GM23248 (cell line): ENCODE results near the gene NLGN4Y. TPM values are rescaled to one million over a fixed set of nuclear protein-coding genes. Genes with fewer than 3 reads are reported as not detected.

ENCODE experiments used
- DNase-seq: peaks from one replicate; pipeline ENCODE4 v3.0.0-alpha.2; 2015
- H2AFZ ChIP-seq: fragments of 200-600 bp; sonication (generic); 2 replicates; pipeline ENCODE4 v1.6.1; 2016; ENCODE audit warnings: antibody characterized with exemption
- H3F3A ChIP-seq: fragments of 200-600 bp; sonication (generic); 2 replicates; pipeline ENCODE4 v1.6.1; 2016; ENCODE audit warnings: mild to moderate bottlenecking, antibody characterized with exemption, mixed run types; ENCODE audit not compliant: insufficient read depth
- H3K27ac ChIP-seq: fragments of 200-600 bp; sonication (generic); 2 replicates; pipeline ENCODE4 v1.5.1; 2016; ENCODE audit warnings: mild to moderate bottlenecking
- H3K27me3 ChIP-seq: fragments of 200-600 bp; sonication (generic); replicated peaks from 2 replicates; pipeline ENCODE4 v1.6.1; 2016; ENCODE audit warnings: mild to moderate bottlenecking; ENCODE audit not compliant: insufficient read depth
- H3K36me3 ChIP-seq: fragments of 200-600 bp; sonication (generic); 2 replicates; pipeline ENCODE4 v1.6.1; 2016; ENCODE audit warnings: low read depth, mild to moderate bottlenecking
- H3K4me1 ChIP-seq: fragments of 200-600 bp; sonication (generic); 2 replicates; pipeline ENCODE4 v1.6.1; 2016; ENCODE audit warnings: mild to moderate bottlenecking; ENCODE audit not compliant: insufficient read depth
- H3K4me2 ChIP-seq: fragments of 200-600 bp; sonication (generic); one replicate; pipeline ENCODE4 v1.6.1; 2016; ENCODE audit warnings: mild to moderate bottlenecking; ENCODE audit not compliant: unreplicated experiment
- H3K4me3 ChIP-seq: fragments of 200-600 bp; sonication (generic); 2 replicates; pipeline ENCODE4 v1.5.1; 2016; ENCODE audit warnings: mild to moderate bottlenecking
- H3K79me2 ChIP-seq: fragments of 200-600 bp; sonication (generic); 2 replicates; pipeline ENCODE4 v1.6.1; 2016; ENCODE audit warnings: mild to moderate bottlenecking; ENCODE audit not compliant: insufficient read depth
- H3K9ac ChIP-seq: fragments of 200-600 bp; sonication (generic); 2 replicates; pipeline ENCODE4 v1.6.1; 2016; ENCODE audit warnings: mild to moderate bottlenecking
- H3K9me2 ChIP-seq: fragments of 200-600 bp; sonication (generic); 2 replicates; pipeline ENCODE4 v1.6.1; 2016; ENCODE audit warnings: mixed run types, mild to moderate bottlenecking, moderate library complexity; ENCODE audit not compliant: insufficient read depth
- H3K9me3 ChIP-seq: fragments of 200-600 bp; sonication (generic); one replicate; pipeline ENCODE4 v1.6.1; 2017; ENCODE audit warnings: low read depth
- H4K20me1 ChIP-seq: fragments of 200-600 bp; sonication (generic); 2 replicates; pipeline ENCODE4 v1.6.0; 2016; ENCODE audit not compliant: insufficient read depth
- EZH2 ChIP-seq: fragments of 200-600 bp; sonication (generic); IDR thresholded peaks from 2 replicates; pipeline ENCODE4 v1.6.1; 2018; ENCODE audit warnings: antibody characterized with exemption, mild to moderate bottlenecking; ENCODE audit not compliant: insufficient read depth, poor library complexity, severe bottlenecking
- EZH2phosphoT487 ChIP-seq: fragments of 200-600 bp; sonication (generic); IDR thresholded peaks from 2 replicates; pipeline ENCODE4 v1.6.1; 2018; ENCODE audit warnings: antibody characterized with exemption, moderate library complexity, mild to moderate bottlenecking, low read depth; ENCODE audit not compliant: insufficient read depth
- WGBS, 2 experiments: methylation state at CpG; one replicate each; pipeline ENCODE4 v1.1.6; 2015 to 2017; ENCODE audit warnings: low lambda C conversion rate in 2 of 2, low coverage in 1 of 2; ENCODE audit errors: missing lambda C conversion rate in 2 of 2; 5-methylcytosine and 5-hydroxymethylcytosine counted together
- in situ Hi-C: fragments of 300-500 bp; cut with MboI; formaldehyde crosslinking; loops from 2 replicates; pipeline ENCODE4 v1.15.0; 2020
- polyA plus RNA-seq: library from polyadenylated mRNA; unstranded; fragments of >200 nt; fragmentation: Nextera tagmentation; extraction: Ambion mirVana; gene quantifications from 2 replicates; pipeline ENCODE4 v1.2.1, GENCODE V29; 2016
- total RNA-seq: library from RNA; depleted of rRNA; stranded (reverse); fragments of >200 nt; shearing (Covaris generic); gene quantifications from 2 replicates; pipeline ENCODE4 v1.2.3, GENCODE V29; 2014

NLGN4Y gene
- total and polyA plus RNA-seq, 2 experiments from 2014 or later = 10.8 to 27.6 TPM

DNA sequence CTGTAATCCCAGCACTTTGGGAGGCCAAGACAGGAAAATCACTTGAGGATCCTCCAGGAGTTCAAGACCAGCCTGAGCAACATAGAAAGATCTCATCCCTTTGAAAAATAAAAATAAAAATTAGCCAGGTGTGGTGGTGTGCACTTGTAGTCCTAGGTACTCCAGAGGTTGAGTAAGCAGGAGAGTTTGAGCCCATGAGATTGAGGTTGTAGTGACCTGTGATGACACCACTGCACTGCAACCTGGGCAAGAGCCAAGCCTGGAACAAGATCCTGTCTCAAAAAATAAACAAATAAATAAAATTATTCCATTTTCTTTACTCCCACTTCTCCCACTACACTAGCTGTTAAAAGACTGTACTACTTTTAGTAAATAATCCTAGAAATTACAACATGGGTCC lies 231.2 kb downstream of the NLGN4Y start:
- no peaks in the 10 kb centered on the region for H3K27me3 ChIP-seq
- DNase-seq = no peak
- H3K4me2 ChIP-seq = no peak overlapping the region
- no peak overlapping the region for H3K4me3 ChIP-seq
- no peaks in the 10 kb centered on the region for H3F3A ChIP-seq
- no peaks in the 10 kb centered on the region for H3K9me2 ChIP-seq
- H3K79me2 ChIP-seq = no peaks in the 10 kb centered on the region
- H4K20me1 ChIP-seq = no peaks in the 10 kb centered on the region
- H3K9ac ChIP-seq = no peak overlapping the region
- no peaks in the 10 kb centered on the region for H3K4me1 ChIP-seq
- H3K36me3 ChIP-seq = no peaks in the 10 kb centered on the region
- in situ Hi-C loops = no loop called here
- H2AFZ ChIP-seq = no peak overlapping the region
- no peak for TF ChIP-seq EZH2phosphoT487
- TF ChIP-seq EZH2 = no peak
- H3K27ac ChIP-seq = no peak overlapping the region
- H3K9me3 ChIP-seq = no peaks in the 10 kb centered on the region

DNA sequence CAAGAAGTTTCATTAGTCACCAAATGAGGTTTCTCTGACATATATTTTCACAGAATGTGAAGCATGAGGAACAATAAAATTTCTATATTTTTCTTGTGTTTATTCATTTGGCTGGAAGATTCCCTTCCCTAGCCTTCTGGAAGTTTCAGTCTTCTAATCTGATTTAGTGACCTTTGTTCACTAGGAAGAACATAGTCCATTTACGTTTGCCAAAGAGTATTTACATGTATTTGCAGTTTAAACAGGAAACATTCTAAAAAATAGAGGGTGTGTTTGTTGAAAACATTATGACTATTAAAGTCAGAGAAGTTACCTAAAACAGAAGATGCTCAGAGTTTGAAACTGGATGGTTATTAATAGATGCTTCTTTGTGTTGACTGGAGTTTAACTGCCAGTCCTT lies 238.6 kb downstream of the NLGN4Y start:
- in situ Hi-C loops = no loop called here
- Histone ChIP-seq H3K9me3 (no peaks in the 10 kb centered on the region), H3K4me2 (no peak overlapping the region), H3K4me1 (no peaks in the 10 kb centered on the region), H3K27ac (no peak overlapping the region), H3K9ac (no peak overlapping the region), H3K9me2 (no peaks in the 10 kb centered on the region), H3K36me3 (no peaks in the 10 kb centered on the region), H3F3A (no peaks in the 10 kb centered on the region), H4K20me1 (no peaks in the 10 kb centered on the region), H3K4me3 (no peak overlapping the region), H3K79me2 (no peaks in the 10 kb centered on the region), H2AFZ (no peak overlapping the region), H3K27me3 (no peaks in the 10 kb centered on the region)
- 81 to 89% methylated on average over 1 of the region's 1 CpG for WGBS, 2 experiments
- DNase-seq = no peak
- TF ChIP-seq EZH2phosphoT487 = no peak
- no peak for TF ChIP-seq EZH2

DNA sequence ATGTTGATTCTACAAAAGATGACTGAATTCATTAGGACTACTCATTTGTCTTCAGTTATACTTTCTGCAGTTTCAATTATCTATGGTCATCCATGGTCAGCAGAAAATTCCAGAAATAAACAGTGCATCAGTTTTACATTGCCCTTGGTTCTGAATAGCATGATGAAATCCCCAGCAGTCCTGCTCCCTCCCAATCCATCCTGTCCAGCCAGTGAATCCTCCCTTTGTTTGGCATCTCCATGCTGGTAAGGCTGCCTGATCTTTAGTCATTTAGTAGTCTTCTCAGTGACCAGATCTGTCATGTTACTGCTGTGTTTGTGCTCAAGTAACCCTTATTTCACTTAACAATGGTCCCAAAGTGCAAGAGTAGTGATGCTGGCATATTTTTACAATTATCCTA lies 239.3 kb downstream of the NLGN4Y start:
- H3K9ac ChIP-seq = no peak overlapping the region
- no peak overlapping the region for H2AFZ ChIP-seq
- H3K4me1 ChIP-seq = no peaks in the 10 kb centered on the region
- H3K9me3 ChIP-seq = no peaks in the 10 kb centered on the region
- no peaks in the 10 kb centered on the region for H3K36me3 ChIP-seq
- no peaks in the 10 kb centered on the region for H3K9me2 ChIP-seq
- in situ Hi-C loops = no loop called here
- TF ChIP-seq EZH2phosphoT487 (no peak), EZH2 (no peak)
- no peaks in the 10 kb centered on the region for H3F3A ChIP-seq
- H3K79me2 ChIP-seq = no peaks in the 10 kb centered on the region
- no peak overlapping the region for H3K4me2 ChIP-seq
- no peak overlapping the region for H3K27ac ChIP-seq
- no peak overlapping the region for H3K4me3 ChIP-seq
- no peaks in the 10 kb centered on the region for H4K20me1 ChIP-seq
- H3K27me3 ChIP-seq = no peaks in the 10 kb centered on the region
- no peak for DNase-seq

DNA sequence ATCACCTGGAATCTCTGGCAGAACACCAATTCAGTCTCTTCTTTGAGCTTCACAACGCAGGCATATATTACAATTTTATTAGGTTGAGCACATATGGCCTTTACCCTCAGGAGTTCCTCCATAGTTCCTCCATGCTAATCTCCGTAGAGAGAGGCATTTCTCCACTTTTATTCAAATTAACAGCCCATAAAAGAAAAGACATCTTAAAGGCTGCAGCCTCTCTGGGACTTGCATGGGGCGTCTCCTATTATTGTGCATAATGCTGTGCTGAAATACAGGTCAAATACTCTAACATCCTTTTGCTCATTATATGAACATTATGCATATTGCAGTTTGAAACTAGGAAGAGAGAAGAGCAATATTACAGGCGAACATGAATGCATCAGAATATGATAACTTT lies 253.9 kb downstream of the NLGN4Y start:
- in situ Hi-C loops = no loop called here
- no peak for DNase-seq
- Histone ChIP-seq H3K4me3 (no peak overlapping the region), H2AFZ (no peak overlapping the region), H3K4me2 (no peak overlapping the region), H3K79me2 (no peaks in the 10 kb centered on the region), H3K27ac (no peak overlapping the region), H4K20me1 (no peaks in the 10 kb centered on the region), H3K9me3 (no peaks in the 10 kb centered on the region), H3F3A (no peaks in the 10 kb centered on the region), H3K4me1 (no peaks in the 10 kb centered on the region), H3K9me2 (no peaks in the 10 kb centered on the region), H3K9ac (no peak overlapping the region), H3K36me3 (no peaks in the 10 kb centered on the region), H3K27me3 (no peaks in the 10 kb centered on the region)
- no peak for TF ChIP-seq EZH2
- TF ChIP-seq EZH2phosphoT487 = no peak
- 96 to 97% methylated on average over 4 of the region's 4 CpGs for WGBS, 2 experiments

DNA sequence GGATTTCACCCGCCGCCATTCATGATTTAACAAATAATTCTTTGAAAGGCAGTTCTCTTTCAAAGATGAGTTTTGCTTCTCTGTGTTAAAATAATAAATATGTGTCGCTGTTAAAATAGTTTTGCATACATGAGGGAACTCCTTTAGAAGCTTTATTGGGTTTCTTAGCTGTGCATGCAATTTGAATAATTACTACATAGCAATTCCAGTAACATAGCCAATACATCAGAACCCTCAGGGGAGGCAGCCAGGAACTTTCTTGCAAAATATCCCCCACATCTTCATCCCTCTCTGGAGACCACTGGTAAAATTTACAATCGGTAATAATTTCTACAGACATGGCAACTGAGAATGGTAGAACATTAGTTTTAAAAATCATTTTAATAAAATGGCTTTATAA lies 268.8 kb downstream of the NLGN4Y start:
- Histone ChIP-seq H3K79me2 (no peaks in the 10 kb centered on the region), H3K9me3 (no peaks in the 10 kb centered on the region), H2AFZ (no peak overlapping the region), H3F3A (no peaks in the 10 kb centered on the region), H3K4me1 (no peaks in the 10 kb centered on the region; the same call in 1 of the 2 replicates), H3K27ac (no peak overlapping the region), H3K9ac (no peak overlapping the region), H3K4me2 (no peak overlapping the region), H3K36me3 (no peaks in the 10 kb centered on the region), H4K20me1 (no peaks in the 10 kb centered on the region), H3K9me2 (no peaks in the 10 kb centered on the region), H3K4me3 (no peak overlapping the region), H3K27me3 (no peaks in the 10 kb centered on the region)
- no peak for DNase-seq
- WGBS, 2 experiments = 89 to 98% methylated on average over 4 of the region's 4 CpGs
- in situ Hi-C loops = no loop called here
- TF ChIP-seq EZH2phosphoT487 (no peak), EZH2 (no peak)
